D721Med (cell line): Measurements from ENCODE around the gene ZBTB40.

Source experiments
- DNase-seq: peaks from one replicate; pipeline ENCODE4 v3.0.0; 2011; ENCODE audit warnings: low spot score; ENCODE audit not compliant: insufficient read length
- FAIRE-seq: peaks from 2 replicates; lab custom pipeline; 2011; peaks lifted over from hg19 to GRCh38; lab: Jason Lieb, UNC
- TF ChIP-seq, protein P1 (sequence below): IDR thresholded peaks from 2 replicates; pipeline ENCODE4 v1.5.1; 2012; ENCODE audit warnings: mild to moderate bottlenecking, control low read depth; ENCODE audit not compliant: insufficient read depth; ENCODE audit errors: missing control alignments

Gene ZBTB40

DNA sequence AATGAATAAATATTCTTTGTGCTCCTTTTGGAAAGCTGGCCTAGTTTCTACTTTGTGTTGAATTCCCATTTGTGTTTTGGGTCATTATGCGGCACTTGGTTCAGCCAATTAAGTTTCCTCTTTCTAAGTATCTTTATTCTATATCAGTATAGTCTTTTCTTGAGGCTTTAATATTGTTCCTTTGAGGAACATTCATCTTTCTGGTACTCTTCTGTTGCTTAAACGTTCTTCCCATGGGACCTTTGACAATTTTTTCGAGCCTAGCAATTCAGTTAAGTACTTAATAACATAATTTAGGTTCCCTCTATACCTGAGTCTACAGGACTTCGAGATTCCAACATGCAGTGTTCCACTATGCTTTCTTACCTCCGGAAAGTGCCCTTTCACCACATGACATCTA is 24.9 kb downstream of the ZBTB40 start:
- no peak for DNase-seq
- no peak for FAIRE-seq
- TF ChIP-seq, protein P1, sequence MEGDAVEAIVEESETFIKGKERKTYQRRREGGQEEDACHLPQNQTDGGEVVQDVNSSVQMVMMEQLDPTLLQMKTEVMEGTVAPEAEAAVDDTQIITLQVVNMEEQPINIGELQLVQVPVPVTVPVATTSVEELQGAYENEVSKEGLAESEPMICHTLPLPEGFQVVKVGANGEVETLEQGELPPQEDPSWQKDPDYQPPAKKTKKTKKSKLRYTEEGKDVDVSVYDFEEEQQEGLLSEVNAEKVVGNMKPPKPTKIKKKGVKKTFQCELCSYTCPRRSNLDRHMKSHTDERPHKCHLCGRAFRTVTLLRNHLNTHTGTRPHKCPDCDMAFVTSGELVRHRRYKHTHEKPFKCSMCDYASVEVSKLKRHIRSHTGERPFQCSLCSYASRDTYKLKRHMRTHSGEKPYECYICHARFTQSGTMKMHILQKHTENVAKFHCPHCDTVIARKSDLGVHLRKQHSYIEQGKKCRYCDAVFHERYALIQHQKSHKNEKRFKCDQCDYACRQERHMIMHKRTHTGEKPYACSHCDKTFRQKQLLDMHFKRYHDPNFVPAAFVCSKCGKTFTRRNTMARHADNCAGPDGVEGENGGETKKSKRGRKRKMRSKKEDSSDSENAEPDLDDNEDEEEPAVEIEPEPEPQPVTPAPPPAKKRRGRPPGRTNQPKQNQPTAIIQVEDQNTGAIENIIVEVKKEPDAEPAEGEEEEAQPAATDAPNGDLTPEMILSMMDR = no peak

GRCh38 chr1:22483121-22483520 is 31.5 kb downstream of the ZBTB40 start:
- FAIRE-seq (no peak), DNase-seq (no peak)
- TF ChIP-seq, protein P1 = no peak

GRCh38 chr1:22484706-22485345 is 33.2 kb downstream of the ZBTB40 start:
- DNase-seq (no peak), FAIRE-seq (no peak)
- TF ChIP-seq, protein P1 = no peak

- FAIRE-seq (no peak), DNase-seq (no peak)
- TF ChIP-seq, protein P1 = no peak
These were observed 33.8 kb downstream of the ZBTB40 start for GRCh38 chr1:22485431-22485830.

GRCh38 chr1:22487781-22488180 is 36.1 kb downstream of the ZBTB40 start:
- DNase-seq (no peak), FAIRE-seq (no peak)
- TF ChIP-seq, protein P1 = no peak

- no peak for FAIRE-seq
- TF ChIP-seq, protein P1 = no peak
- no peak for DNase-seq
These were observed 36.7 kb downstream of the ZBTB40 start for GRCh38 chr1:22488319-22488718.

DNA sequence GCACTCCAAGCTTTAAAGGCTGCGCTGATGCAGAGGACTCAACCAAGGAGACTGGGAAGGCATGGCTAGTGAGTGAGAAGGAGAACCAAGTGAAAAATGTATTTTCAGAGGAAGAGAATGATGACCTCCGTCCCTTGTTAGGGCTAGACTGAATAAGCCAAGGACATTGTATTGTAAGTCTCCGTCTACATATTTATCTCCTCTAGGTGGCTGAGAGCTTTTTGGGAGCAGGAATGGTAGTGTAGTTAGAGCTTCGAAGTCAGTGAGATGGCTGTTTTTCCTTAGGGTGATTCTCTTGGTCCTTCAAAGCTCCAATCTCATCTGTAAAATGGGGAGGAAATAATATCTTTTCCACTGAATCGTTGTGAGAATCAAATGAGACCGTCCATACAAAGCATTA is 37.6 kb downstream of the ZBTB40 start:
- TF ChIP-seq, protein P1 = no peak
- DNase-seq (no peak), FAIRE-seq (no peak)
